CD14-positive monocyte (primary cell): Measurements from ENCODE around the gene CHPT1. TPM values are rescaled to one million over a fixed set of nuclear protein-coding genes. Genes with fewer than 3 reads are reported as not detected.
A peak's percentile ranks its signal among the peaks of the same experiment; 100 is the strongest.

Source experiments
- DNase-seq, 3 donors: peaks; one replicate each; pipeline ENCODE4 v3.0.0-alpha.2; 2011 to 2022
- H2AFZ ChIP-seq: 2 replicates; pipeline ENCODE4 v1.6.0; 2012; ENCODE audit warnings: mild to moderate bottlenecking, low read depth, low read length, inconsistent platforms; ENCODE audit not compliant: insufficient read depth, poor library complexity, severe bottlenecking
- H3K27ac ChIP-seq, 2 donors: 1 replicate in 1 of 2; 2 replicates in 1 of 2; pipeline ENCODE4 v1.5.1; 2012 to 2013; ENCODE audit warnings: low read length in 2 of 2, control low read depth in 1 of 2, inconsistent platforms in 1 of 2, low read depth in 1 of 2, mild to moderate bottlenecking in 1 of 2
- H3K27me3 ChIP-seq, 2 donors: one replicate each; pipeline versions ENCODE4 v1.6.0 to v1.6.1; 2011 to 2013; ENCODE audit warnings: low read length in 2 of 2; ENCODE audit not compliant: control insufficient read depth in 2 of 2, insufficient read depth in 2 of 2
- H3K36me3 ChIP-seq, 2 donors: replicated peaks in 1 of 2; 1 replicate in 1 of 2; 2 replicates in 1 of 2; pipeline versions ENCODE4 v1.5.1 to v1.6.1; 2012 to 2013; ENCODE audit warnings: low read length in 2 of 2, control low read depth in 1 of 2, inconsistent platforms in 1 of 2, mild to moderate bottlenecking in 1 of 2; ENCODE audit not compliant: insufficient read depth in 2 of 2, control insufficient read depth in 1 of 2
- H3K4me1 ChIP-seq, 2 donors: 1 replicate in 1 of 2; 2 replicates in 1 of 2; pipeline versions ENCODE4 v1.5.1 to v1.6.1; 2012 to 2013; ENCODE audit warnings: low read length in 2 of 2, control low read depth in 1 of 2, inconsistent platforms in 1 of 2, mild to moderate bottlenecking in 1 of 2, moderate library complexity in 1 of 2; ENCODE audit not compliant: insufficient read depth in 2 of 2, control insufficient read depth in 1 of 2
- H3K4me2 ChIP-seq: replicated peaks from 2 replicates; pipeline ENCODE3; 2012; ENCODE audit warnings: low read length, moderate library complexity, mild to moderate bottlenecking; ENCODE audit not compliant: poor library complexity, severe bottlenecking; ENCODE audit errors: extremely low read depth
- H3K4me3 ChIP-seq, 3 experiments: fragments of 200-600 bp in 1 of 3; sonication (generic) in 1 of 3; replicated peaks in 1 of 3; 1 replicate in 2 of 3; 2 replicates in 1 of 3; pipeline ENCODE4 v1.5.1; 2011 to 2013; ENCODE audit warnings: low read length in 3 of 3, mild to moderate bottlenecking in 3 of 3, control low read depth in 2 of 3, low read depth in 2 of 3, inconsistent platforms in 1 of 3, moderate library complexity in 1 of 3
- H3K79me2 ChIP-seq: 2 replicates; pipeline ENCODE4 v1.6.0; 2012; ENCODE audit warnings: mild to moderate bottlenecking, control low read depth, inconsistent platforms, low read length, moderate library complexity; ENCODE audit not compliant: insufficient read depth
- H3K9ac ChIP-seq: 2 replicates; pipeline ENCODE4 v1.6.0; 2017; ENCODE audit warnings: low read length, mild to moderate bottlenecking; ENCODE audit not compliant: insufficient read depth, poor library complexity, severe bottlenecking
- H3K9me3 ChIP-seq, 2 donors: replicated peaks in 1 of 2; 1 replicate in 1 of 2; 2 replicates in 1 of 2; pipeline versions ENCODE4 v1.5.1 to v1.6.1; 2012 to 2013; ENCODE audit warnings: low read length in 2 of 2, control low read depth in 1 of 2; ENCODE audit not compliant: control insufficient read depth in 1 of 2, insufficient read depth in 1 of 2
- H4K20me1 ChIP-seq: 2 replicates; pipeline ENCODE4 v1.6.0; 2012; ENCODE audit warnings: mild to moderate bottlenecking, low read length, control low read depth, moderate library complexity; ENCODE audit not compliant: insufficient read depth
- H3K27ac Mint-ChIP-seq, 7 donors: one replicate each; pipeline ENCODE4 v1.8.0; 2020; ENCODE audit warnings: mild to moderate bottlenecking in 7 of 7, mixed read lengths in 7 of 7, moderate library complexity in 6 of 7, inconsistent platforms in 2 of 7
- H3K27me3 Mint-ChIP-seq, 3 donors: one replicate each; pipeline ENCODE4 v1.8.0; 2021 to 2022; ENCODE audit warnings: low read depth in 3 of 3, mild to moderate bottlenecking in 3 of 3, mixed read lengths in 3 of 3, moderate library complexity in 3 of 3, inconsistent platforms in 1 of 3
- H3K36me3 Mint-ChIP-seq, 2 donors: one replicate each; pipeline ENCODE4 v1.8.0; 2020; ENCODE audit warnings: mixed read lengths in 2 of 2, inconsistent platforms in 1 of 2, mild to moderate bottlenecking in 1 of 2
- H3K4me1 Mint-ChIP-seq: one replicate; pipeline ENCODE4 v1.8.0; 2020; ENCODE audit warnings: mild to moderate bottlenecking, mixed read lengths
- H3K4me3 Mint-ChIP-seq, 2 donors: one replicate each; pipeline ENCODE4 v1.8.0; 2020; ENCODE audit warnings: mild to moderate bottlenecking in 2 of 2, mixed read lengths in 2 of 2, moderate library complexity in 1 of 2
- H3K9me3 Mint-ChIP-seq, 7 donors: one replicate each; pipeline ENCODE4 v1.8.0; 2020 to 2022; ENCODE audit warnings: mixed read lengths in 7 of 7, mild to moderate bottlenecking in 6 of 7, moderate library complexity in 6 of 7, inconsistent platforms in 2 of 7
- CTCF ChIP-seq: fragments of 200-600 bp; IDR thresholded peaks from one replicate; pipeline ENCODE4 v1.8.0; 2022; ENCODE audit warnings: antibody characterized with exemption, mild to moderate bottlenecking
- WGBS: methylation state at CpG from one replicate; pipeline ENCODE4 v1.1.5; 2013; ENCODE audit warnings: missing lambda C conversion rate; ENCODE audit not compliant: insufficient coverage; 5-methylcytosine and 5-hydroxymethylcytosine counted together
- intact Hi-C, 2 donors: fragments of 100-400 bp; cut with micrococcal nuclease; formaldehyde crosslinking; loops; one replicate each; pipeline versions ENCODE4 v1.15.0 to v1.15.1; 2023
- polyA plus RNA-seq, 3 donors: library from polyadenylated mRNA; depleted of rRNA in 1 of 3; unstranded in 2 of 3; stranded (reverse) in 1 of 3; fragments of 300-500 nt in 2 of 3; fragments of >200 nt in 1 of 3; fragmentation: Illumina TruSeq in 2 of 3; gene quantifications; 1 replicate in 2 of 3; 2 replicates in 1 of 3; pipeline ENCODE4 v1.2.3, GENCODE V29; 2012 to 2021

The CHPT1 gene
- polyA plus RNA-seq, 3 donors: 30.9 to 92.7 (median 36.7) TPM

DNA sequence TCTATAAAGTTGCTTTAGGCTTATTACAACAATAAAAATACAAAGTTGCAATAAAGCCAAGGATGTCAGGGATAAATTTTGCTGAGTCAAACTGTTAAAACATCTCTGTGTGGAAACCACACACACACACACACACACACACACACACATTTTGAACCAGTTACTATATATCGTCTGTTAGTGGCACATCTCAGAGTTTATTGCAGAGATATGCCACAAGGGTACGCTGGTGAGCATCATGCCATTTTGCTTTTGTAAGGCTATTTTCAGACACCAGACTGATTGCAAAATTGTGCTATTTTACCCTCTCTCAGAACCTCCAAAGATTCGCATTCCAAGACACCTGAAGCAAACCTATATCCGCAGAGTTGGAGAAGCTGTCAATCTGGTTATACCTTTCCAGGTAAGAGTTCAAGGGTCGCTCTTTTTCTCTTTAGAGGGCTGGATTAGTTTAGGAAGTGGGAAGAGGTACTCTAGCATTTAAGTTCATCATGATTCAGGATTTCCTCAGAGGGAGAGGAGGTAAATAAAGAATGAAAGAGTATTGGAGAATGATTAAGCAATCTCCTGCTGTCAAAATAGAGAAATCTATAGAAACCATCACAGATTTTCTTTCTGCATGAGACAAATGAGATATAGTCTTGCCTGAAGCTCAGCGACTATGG is 27.3 kb upstream of the CHPT1 start:
- Histone ChIP-seq H2AFZ (peak overlapping the region; percentile 23), H3K4me2 (peak overlapping the region; percentile 46), H3K36me3 (no peaks in the 10 kb centered on the region), H3K4me1 (peaks cover 40 to 42% of the 10 kb centered on the region in 2 donors), H4K20me1 (no peaks in the 10 kb centered on the region), H3K27ac (peak overlapping the region in 1 of 2 donors; percentile 71), H3K4me3 (peak overlapping the region in 2 of 3 experiments; percentile 29 to 47), H3K27me3 (no peaks in the 10 kb centered on the region), H3K9ac (no peak overlapping the region), H3K79me2 (no peaks in the 10 kb centered on the region), H3K9me3 (no peaks in the 10 kb centered on the region)
- Mint-ChIP-seq H3K36me3 (no peaks in the 10 kb centered on the region), H3K27ac (peak overlapping the region; percentile 87 to 93 (median 89)), H3K4me3 (peak overlapping the region in 1 of 2 donors; percentile 79), H3K27me3 (peaks cover 0 to 2% (median 0%) of the 10 kb centered on the region in 3 donors), H3K4me1 (peaks cover 37% of the 10 kb centered on the region), H3K9me3 (no peaks in the 10 kb centered on the region)
- intact Hi-C loops: loop anchor here in 1 of 2 donors (10.0 kb wide), 1 partner anchor 55 kb away; no protein-coding TSS in a partner anchor
- WGBS: 33% methylated on average over 1 of the region's 6 CpGs
- DNase-seq: peak; percentile 77 to 86 (median 78)
- peak; percentile 80 for TF ChIP-seq CTCF

GRCh38 chr12:101671157-101671791 is 26.2 kb upstream of the CHPT1 start:
- Mint-ChIP-seq H3K9me3 (no peaks in the 10 kb centered on the region), H3K36me3 (no peaks in the 10 kb centered on the region), H3K4me3 (peak overlapping the region; percentile 56 to 80), H3K27ac (peak overlapping the region; percentile 91 to 98 (median 94)), H3K27me3 (peaks cover 0 to 2% (median 0%) of the 10 kb centered on the region in 3 donors), H3K4me1 (peaks cover 37% of the 10 kb centered on the region)
- Histone ChIP-seq H3K36me3 (no peaks in the 10 kb centered on the region), H2AFZ (no peak overlapping the region), H3K4me2 (peak overlapping the region; percentile 75), H3K9me3 (no peaks in the 10 kb centered on the region), H3K4me1 (peaks cover 40 to 42% of the 10 kb centered on the region in 2 donors), H4K20me1 (no peaks in the 10 kb centered on the region), H3K27me3 (no peaks in the 10 kb centered on the region), H3K79me2 (no peaks in the 10 kb centered on the region), H3K9ac (peak overlapping the region; percentile 24), H3K27ac (peak overlapping the region; percentile 62 to 86), H3K4me3 (peak overlapping the region in 2 of 3 experiments; percentile 23 to 64)
- no CpG with 5 or more reads among the region's 6 CpGs for WGBS
- no peak for TF ChIP-seq CTCF
- peak; percentile 70 to 80 (median 72) for DNase-seq
- intact Hi-C loops: loop anchor here in 1 of 2 donors (10.0 kb wide), 1 partner anchor 56 kb away; no protein-coding TSS in a partner anchor
